HCT116 (cell line): ENCODE measurements around the gene ABCC8. TPM values are rescaled to one million over a fixed set of nuclear protein-coding genes. Genes with fewer than 3 reads are reported as not detected.
"Not testable (repeated sequence)": the region's sequence is repeated elsewhere in the genome, so short reads cannot be mapped to it uniquely, and the experiment has no call there.

Experiments used
- ATAC-seq: fragments of 200-7000 bp; cut with Tn5 transposase; 2 replicates; pipeline ENCODE4 v1.9.1; 2020; ENCODE audit warnings: mild to moderate bottlenecking, moderate library complexity
- BruUV-seq: library from RNA; stranded (reverse); fragments of 400-500 nt; replicated peaks from 2 replicates; lab custom pipeline; 2021; lab: Mats Ljungman, UMichigan
- CTCF ChIA-PET: fragments of 300-600 bp; sonication (Branson Sonifier 250); formaldehyde crosslinking; loops from one replicate; lab custom pipeline; 2021; ENCODE audit warnings: antibody characterized with exemption; lab: Charles Lee
- POLR2A ChIA-PET: fragments of 300-600, 350-600 bp; sonication (Branson Sonifier 250); formaldehyde crosslinking; loops from one replicate; lab custom pipeline; 2021; ENCODE audit warnings: antibody characterized with exemption; lab: Charles Lee
- RAD21 ChIA-PET, 2 experiments: fragments of 300-600 bp; sonication (Branson Sonifier 250); formaldehyde crosslinking; loops; one replicate each; lab custom pipeline; 2023; ENCODE audit warnings: low total read pairs in 2 of 2; ENCODE audit not compliant: uncharacterized antibody in 2 of 2, unreplicated experiment in 2 of 2, low non-redundant PET in 1 of 2; lab: Charles Lee
- DNase-seq: peaks from one replicate; pipeline ENCODE4 v3.0.0-alpha.2; 2010; ENCODE audit warnings: low read depth, low spot score
- H2AFZ ChIP-seq: fragments of 200-600 bp; shearing (Covaris generic), sonication (generic); 2 replicates; pipeline ENCODE4 v1.6.1; 2017; ENCODE audit warnings: low read depth, mixed run types, mixed read lengths, antibody characterized with exemption, low read length; ENCODE audit not compliant: poor library complexity, severe bottlenecking
- H3K27ac ChIP-seq: 2 replicates; pipeline ENCODE4 v1.5.1; 2012; ENCODE audit warnings: low read depth, low read length
- H3K27me3 ChIP-seq: fragments of 200-600 bp; sonication (generic); 2 replicates; pipeline ENCODE4 v1.6.1; 2016; ENCODE audit warnings: mixed run types, low read length, mixed read lengths; ENCODE audit not compliant: insufficient read depth
- H3K36me3 ChIP-seq, 2 experiments: fragments of 200-500 bp in 1 of 2; fragments of 200-600 bp in 1 of 2; sonication (Bioruptor generic) in 1 of 2; sonication (generic) in 1 of 2; 2 replicates each; pipeline versions ENCODE4 v1.5.1 to v1.6.1; 2014 to 2016; ENCODE audit warnings: low read length in 2 of 2, inconsistent platforms in 1 of 2, mixed read lengths in 1 of 2, mixed run types in 1 of 2; ENCODE audit not compliant: insufficient read depth in 2 of 2, control insufficient read depth in 1 of 2
- H3K4me1 ChIP-seq, 2 experiments: fragments of 200-600 bp in 1 of 2; sonication (generic) in 1 of 2; 2 replicates each; pipeline versions ENCODE4 v1.5.1 to v1.6.1; 2012 to 2017; ENCODE audit warnings: low read length in 2 of 2, inconsistent platforms in 1 of 2, mild to moderate bottlenecking in 1 of 2, mixed read lengths in 1 of 2, mixed run types in 1 of 2, moderate library complexity in 1 of 2; ENCODE audit not compliant: insufficient read depth in 2 of 2, control insufficient read depth in 1 of 2
- H3K4me2 ChIP-seq: fragments of 200-600 bp; sonication (generic); 2 replicates; pipeline ENCODE4 v1.6.1; 2017; ENCODE audit warnings: mixed run types, low read length, mixed read lengths
- H3K4me3 ChIP-seq, 2 experiments: fragments of 200-600 bp in 1 of 2; sonication (generic) in 1 of 2; replicated peaks in 1 of 2; 2 replicates each; pipeline ENCODE4 v1.5.1; 2011 to 2016; ENCODE audit warnings: low read length in 2 of 2, control low read depth in 1 of 2, low read depth in 1 of 2, mild to moderate bottlenecking in 1 of 2, mixed read lengths in 1 of 2, mixed run types in 1 of 2
- H3K79me2 ChIP-seq: fragments of 200-600 bp; sonication (generic); 2 replicates; pipeline ENCODE4 v1.6.1; 2017; ENCODE audit warnings: mild to moderate bottlenecking, mixed run types, low read length, moderate library complexity, mixed read lengths; ENCODE audit not compliant: insufficient read depth
- H3K9ac ChIP-seq: fragments of 200-600 bp; sonication (generic); 2 replicates; pipeline ENCODE4 v1.6.1; 2016; ENCODE audit warnings: low read length, mixed read lengths
- H3K9me2 ChIP-seq: fragments of 200-600 bp; sonication (generic), shearing (Covaris generic); 2 replicates; pipeline ENCODE4 v1.6.1; 2017; ENCODE audit warnings: mixed run types, mild to moderate bottlenecking, moderate library complexity; ENCODE audit not compliant: insufficient read depth
- H3K9me3 ChIP-seq, 2 experiments: fragments of 200-500 bp in 1 of 2; fragments of 200-600 bp in 1 of 2; sonication (Bioruptor generic) in 1 of 2; sonication (generic) in 1 of 2; 2 replicates each; pipeline ENCODE4 v1.6.1; 2014 to 2017; ENCODE audit warnings: low read length in 2 of 2, mixed read lengths in 2 of 2, inconsistent platforms in 1 of 2, low read depth in 1 of 2, mild to moderate bottlenecking in 1 of 2, mixed run types in 1 of 2, moderate library complexity in 1 of 2; ENCODE audit not compliant: control insufficient read depth in 1 of 2, insufficient read depth in 1 of 2
- H4K20me1 ChIP-seq: fragments of 200-600 bp; sonication (generic), shearing (Covaris generic); 2 replicates; pipeline ENCODE4 v1.6.1; 2017; ENCODE audit warnings: mixed run types, mild to moderate bottlenecking, moderate library complexity; ENCODE audit not compliant: insufficient read depth
- CBX3 ChIP-seq: IDR thresholded peaks from 2 replicates; pipeline ENCODE4 v1.6.1; 2012; ENCODE audit warnings: low read depth
- EGR1 ChIP-seq: IDR thresholded peaks from 2 replicates; pipeline ENCODE4 v1.6.1; 2012; ENCODE audit warnings: low read depth
- ELF1 ChIP-seq: IDR thresholded peaks from 2 replicates; pipeline ENCODE4 v1.6.1; 2012; ENCODE audit warnings: low read depth, borderline replicate concordance
- EZH2 ChIP-seq: fragments of 200-600 bp; sonication (generic); IDR thresholded peaks from 2 replicates; pipeline ENCODE4 v1.6.1; 2017; ENCODE audit warnings: antibody characterized with exemption, mixed run types
- EZH2phosphoT487 ChIP-seq: fragments of 200-600 bp; IDR thresholded peaks from 2 replicates; pipeline ENCODE4 v1.6.1; 2018; ENCODE audit warnings: antibody characterized with exemption, borderline replicate concordance
- JUND ChIP-seq: IDR thresholded peaks from 2 replicates; pipeline ENCODE4 v1.6.1; 2012
- POLR2AphosphoS5 ChIP-seq: IDR thresholded peaks from 2 replicates; pipeline ENCODE4 v1.6.1; 2011; ENCODE audit warnings: mild to moderate bottlenecking, low read depth, low read length, moderate library complexity
- RAD21 ChIP-seq: IDR thresholded peaks from 2 replicates; pipeline ENCODE4 v1.6.1; 2012; ENCODE audit warnings: low read depth, mild to moderate bottlenecking
- REST ChIP-seq: IDR thresholded peaks from 2 replicates; pipeline ENCODE4 v1.6.1; 2012; ENCODE audit warnings: low read depth
- SIN3A ChIP-seq: IDR thresholded peaks from 2 replicates; pipeline ENCODE4 v1.6.1; 2012; ENCODE audit warnings: low read depth
- ZFX ChIP-seq: fragments of 450-650 bp; IDR thresholded peaks from 2 replicates; pipeline ENCODE4 v1.6.1; 2017
- ZNF274 ChIP-seq: fragments of 200-500 bp; sonication (Bioruptor generic); IDR thresholded peaks from 2 replicates; pipeline ENCODE4 v1.6.1; 2014; ENCODE audit warnings: mild to moderate bottlenecking, low read depth, low read length, inconsistent platforms
- intact Hi-C: fragments of 100-400 bp; cut with micrococcal nuclease; formaldehyde crosslinking; loops from 2 replicates; pipeline ENCODE4 v1.10.0; 2022
- total RNA-seq: library from RNA; stranded (reverse); gene quantifications from one replicate; pipeline ENCODE4 v1.2.1, GENCODE V29; 2021; ENCODE audit not compliant: unreplicated experiment

Gene ABCC8
- total RNA-seq, 1 experiment from 2014 or later = 0.39 TPM

DNA sequence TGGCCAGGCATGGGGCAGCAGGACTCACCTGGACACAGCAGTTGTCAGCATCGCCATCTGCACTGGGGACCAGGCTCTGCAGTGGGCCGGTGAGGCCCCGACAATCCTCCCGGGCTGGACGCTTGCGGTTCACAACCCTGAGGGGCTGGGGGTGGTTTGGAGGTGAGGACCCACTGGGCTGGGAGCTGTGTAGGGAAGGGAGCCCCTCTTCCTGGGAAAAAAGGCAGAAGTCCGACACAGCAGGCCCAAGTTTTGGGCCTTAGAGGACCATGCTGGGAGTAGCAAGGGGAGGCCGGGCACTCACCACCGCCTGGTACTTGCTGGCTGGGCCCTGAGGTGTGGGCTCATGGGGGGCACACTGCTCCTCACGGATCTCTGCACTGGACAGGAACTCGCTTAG is 48.4 kb downstream of the ABCC8 start:
- intact Hi-C loops = no loop called here
- Histone ChIP-seq H3K4me1 (peaks cover 0 to 7% of the 10 kb centered on the region in 2 experiments; a peak in 2 of 4 replicates), H3K4me2 (no peak overlapping the region), H3K9me2 (no peaks in the 10 kb centered on the region), H3K36me3 (no peaks in the 10 kb centered on the region), H3K27ac (no peak overlapping the region), H4K20me1 (no peaks in the 10 kb centered on the region), H3K4me3 (no peak overlapping the region), H3K79me2 (no peaks in the 10 kb centered on the region), H3K9ac (no peak overlapping the region), H3K27me3 (no peaks in the 10 kb centered on the region), H2AFZ (no peak overlapping the region), H3K9me3 (no peaks in the 10 kb centered on the region)
- ATAC-seq (no peak), DNase-seq (no peak)
- CTCF ChIA-PET = no interaction called here
- BruUV-seq = no TSS peak
- no peak for TF ChIP-seq ZFX
- TF ChIP-seq EGR1 = no peak
- TF ChIP-seq EZH2 = no peak
- no peak for TF ChIP-seq JUND
- no peak for TF ChIP-seq ELF1
- TF ChIP-seq POLR2AphosphoS5 = no peak
- TF ChIP-seq CBX3 = no peak
- TF ChIP-seq RAD21 = no peak
- no peak for TF ChIP-seq REST
- TF ChIP-seq ZNF274 = no peak
- no peak for TF ChIP-seq SIN3A
- no peak for TF ChIP-seq EZH2phosphoT487
- RAD21 ChIA-PET = no interaction called here
- POLR2A ChIA-PET = no interaction called here

- peaks cover 12% of the 10 kb centered on the region; the same call in 1 of the 2 replicates for H3K27me3 ChIP-seq
- H3K4me1 ChIP-seq, H3K36me3 ChIP-seq, RAD21 ChIA-PET, intact Hi-C loops, H3K4me2 ChIP-seq, BruUV-seq, DNase-seq, H3K9me2 ChIP-seq, CTCF ChIA-PET, H3K9me3 ChIP-seq, H2AFZ ChIP-seq, POLR2A ChIA-PET, H3K9ac ChIP-seq, ATAC-seq, H3K4me3 ChIP-seq, H3K79me2 ChIP-seq, H3K27ac ChIP-seq, H4K20me1 ChIP-seq: not testable (repeated sequence)
Observed at GRCh38 chr11:17426233-17426632, 50.4 kb downstream of the ABCC8 start.
